Lower lobe of right lung (tissue), 2 donors: ENCODE measurements around the gene DCANP1. TPM values are rescaled to one million over a fixed set of nuclear protein-coding genes. Genes with fewer than 3 reads are reported as not detected.

Experiments used
- ATAC-seq, 2 donors: fragments of 200-7000 bp; cut with Tn5 transposase; one replicate each; pipeline ENCODE4 v1.9.1; 2020 to 2022; ENCODE audit warnings: mild to moderate bottlenecking in 2 of 2, moderate library complexity in 2 of 2
- DNase-seq: peaks from one replicate; pipeline ENCODE4 v3.0.0-alpha.2; 2020
- H3K27ac ChIP-seq: fragments of 200-600 bp; one replicate; pipeline ENCODE4 v1.8.0; 2022
- H3K27me3 ChIP-seq: fragments of 200-600 bp; one replicate; pipeline ENCODE4 v1.8.0; 2022; ENCODE audit warnings: low read depth
- H3K36me3 ChIP-seq: fragments of 200-600 bp; one replicate; pipeline ENCODE4 v1.8.0; 2022; ENCODE audit warnings: mild to moderate bottlenecking
- H3K4me1 ChIP-seq: fragments of 200-600 bp; one replicate; pipeline ENCODE4 v1.8.0; 2022
- H3K4me3 ChIP-seq: fragments of 200-600 bp; one replicate; pipeline ENCODE4 v1.8.0; 2022; ENCODE audit warnings: mild to moderate bottlenecking
- H3K9me3 ChIP-seq: fragments of 200-600 bp; one replicate; pipeline ENCODE4 v1.8.0; 2022
- CTCF ChIP-seq: fragments of 200-600 bp; IDR thresholded peaks from one replicate; pipeline ENCODE4 v1.8.0; 2022; ENCODE audit warnings: antibody characterized with exemption, mild to moderate bottlenecking
- intact Hi-C: fragments of 100-400 bp; cut with DNase I; formaldehyde crosslinking; loops from one replicate; pipeline ENCODE4 v1.11.0; 2022
- total RNA-seq: library from RNA; stranded (reverse); fragmentation: NEBNext Ultra II Directional; extraction: Animal tissue kit (Norgen Biotek cat#: 25700); gene quantifications from one replicate; pipeline ENCODE4 v1.2.1, GENCODE V29; 2021
- donor health status: DM: no; HTN: yes; CAD: no; lungs with severe emphysema.

Gene DCANP1
- total RNA-seq, 1 donor from 2014 or later = not detected

GRCh38 chr5:135396459-135397055, 50.6 kb downstream of the DCANP1 start:
- H3K4me3 ChIP-seq = peak overlapping the region; percentile 93
- H3K27me3 ChIP-seq = no peaks in the 10 kb centered on the region
- H3K9me3 ChIP-seq = no peaks in the 10 kb centered on the region
- H3K27ac ChIP-seq = peak overlapping the region; percentile 95
- TF ChIP-seq CTCF = no peak
- intact Hi-C loops = no loop called here
- DNase-seq (no peak), ATAC-seq (no peak)
- H3K4me1 ChIP-seq = peaks cover 66% of the 10 kb centered on the region
- peaks cover 5% of the 10 kb centered on the region for H3K36me3 ChIP-seq

GRCh38 chr5:135395866-135396265, 51.3 kb downstream of the DCANP1 start:
- ATAC-seq = no peak
- DNase-seq = no peak
- Histone ChIP-seq H3K4me3 (peak overlapping the region; percentile 4), H3K9me3 (no peaks in the 10 kb centered on the region), H3K4me1 (peaks cover 73% of the 10 kb centered on the region), H3K36me3 (peaks cover 5% of the 10 kb centered on the region), H3K27me3 (no peaks in the 10 kb centered on the region), H3K27ac (peak overlapping the region; percentile 95)
- no peak for TF ChIP-seq CTCF
- intact Hi-C loops = no loop called here

- Histone ChIP-seq H3K36me3 (peaks cover 5% of the 10 kb centered on the region), H3K4me3 (no peak overlapping the region), H3K4me1 (peaks cover 77% of the 10 kb centered on the region), H3K27ac (peak overlapping the region; percentile 27), H3K27me3 (no peaks in the 10 kb centered on the region), H3K9me3 (no peaks in the 10 kb centered on the region)
- intact Hi-C loops = no loop called here
- no peak for TF ChIP-seq CTCF
- DNase-seq = no peak
- ATAC-seq = no peak
These were observed 51.7 kb downstream of the DCANP1 start for GRCh38 chr5:135395451-135395850.

Other genes with a start within 250 kb of the DCANP1 start
- gene MACROH2A1, start 48.1 kb downstream of the DCANP1 start, total RNA-seq = 258 TPM
- 0.30 TPM for gene TIFAB, start 5.0 kb upstream of the DCANP1 start, total RNA-seq
- not detected for gene NEUROG1, start 88.6 kb upstream of the DCANP1 start, total RNA-seq
- 42.4 TPM for gene CXCL14, start 131.6 kb upstream of the DCANP1 start, total RNA-seq